Coronary artery (tissue), 2 donors: Measurements from ENCODE around the gene BORCS5.

ENCODE experiments used
- DNase-seq: peaks from one replicate; pipeline ENCODE4 v3.0.0-alpha.2; 2017; ENCODE audit warnings: low spot score
- H3K27ac ChIP-seq, 2 donors: fragments of 200-600 bp; sonication (generic); one replicate each; pipeline ENCODE4 v1.5.1; 2016 to 2019
- H3K4me3 ChIP-seq: fragments of 200-600 bp; sonication (generic); 2 replicates; pipeline ENCODE4 v1.5.1; 2016; ENCODE audit warnings: mild to moderate bottlenecking, moderate library complexity
- CTCF ChIP-seq: fragments of 200-600 bp; sonication (generic); IDR thresholded peaks from one replicate; pipeline ENCODE4 v1.5.1; 2019; ENCODE audit warnings: antibody characterized with exemption

Gene BORCS5

DNA sequence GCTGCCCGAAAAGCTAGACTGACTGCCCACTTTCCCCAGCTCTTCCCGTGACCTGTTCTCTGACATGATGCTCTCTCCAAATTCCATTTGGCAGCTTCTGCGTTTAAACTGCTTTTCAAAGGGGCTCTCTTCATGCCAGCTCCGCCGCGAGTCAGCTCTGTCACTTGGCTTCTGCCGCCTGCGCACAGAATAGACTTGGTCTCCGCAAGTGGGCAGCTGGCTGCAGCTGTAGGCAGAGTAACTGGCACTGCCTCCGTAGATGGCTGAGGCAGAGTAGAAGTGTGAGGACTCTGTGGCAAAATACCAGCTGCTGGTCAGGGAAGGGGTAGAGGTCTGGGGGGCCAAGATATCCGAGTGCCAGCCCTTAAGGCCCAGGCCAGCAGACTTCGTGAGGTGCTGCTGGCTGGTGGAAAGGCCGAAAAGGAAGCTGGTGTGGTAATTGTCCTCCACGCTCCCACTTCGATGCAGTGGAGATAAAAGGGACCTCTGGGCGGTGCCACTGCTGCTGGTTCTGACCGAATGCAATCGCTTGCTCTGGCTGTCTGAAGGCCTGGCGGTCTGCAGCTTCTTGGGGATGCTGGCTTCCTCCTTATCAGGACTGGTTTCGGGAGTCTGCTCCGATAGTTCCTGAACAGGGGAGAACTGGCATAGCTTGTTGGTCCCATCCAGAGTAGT, 120.1 kb downstream of the BORCS5 start:
- no peak for TF ChIP-seq CTCF
- no peak for DNase-seq
- H3K27ac ChIP-seq = no peak overlapping the region
- H3K4me3 ChIP-seq = no peak overlapping the region

DNA sequence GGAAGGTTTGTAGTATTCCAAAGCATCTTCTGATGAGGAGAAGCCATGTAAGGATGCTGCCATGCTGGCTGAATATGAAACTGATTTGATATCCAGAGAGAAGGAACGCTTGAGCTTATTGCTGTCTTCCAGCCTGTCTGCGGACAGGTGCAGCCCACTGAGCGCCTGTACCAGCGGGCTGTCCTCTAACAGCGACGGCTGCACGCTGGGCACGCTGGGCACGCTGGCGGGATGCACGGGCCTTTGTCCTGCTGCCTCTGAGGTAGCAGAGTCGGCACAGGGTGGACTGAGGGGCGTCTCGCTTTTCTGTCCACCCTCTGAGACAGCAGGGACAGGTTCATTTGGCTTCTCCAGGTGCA, 120.6 kb downstream of the BORCS5 start:
- TF ChIP-seq CTCF = no peak
- H3K27ac ChIP-seq = no peak overlapping the region

GRCh38 chr12:12480074-12480473, 123.2 kb downstream of the BORCS5 start:
- no peak for DNase-seq
- no peak for TF ChIP-seq CTCF
- Histone ChIP-seq H3K27ac (no peak overlapping the region), H3K4me3 (no peak overlapping the region)

More for the DNA sequence above, 120.6 kb downstream of the BORCS5 start:
- H3K4me3 ChIP-seq = no peak overlapping the region
- no peak for DNase-seq

- TF ChIP-seq CTCF = no peak
- Histone ChIP-seq H3K27ac (no peak overlapping the region), H3K4me3 (no peak overlapping the region)
- DNase-seq = no peak
Observed at GRCh38 chr12:12481631-12482030, 124.8 kb downstream of the BORCS5 start.

DNA sequence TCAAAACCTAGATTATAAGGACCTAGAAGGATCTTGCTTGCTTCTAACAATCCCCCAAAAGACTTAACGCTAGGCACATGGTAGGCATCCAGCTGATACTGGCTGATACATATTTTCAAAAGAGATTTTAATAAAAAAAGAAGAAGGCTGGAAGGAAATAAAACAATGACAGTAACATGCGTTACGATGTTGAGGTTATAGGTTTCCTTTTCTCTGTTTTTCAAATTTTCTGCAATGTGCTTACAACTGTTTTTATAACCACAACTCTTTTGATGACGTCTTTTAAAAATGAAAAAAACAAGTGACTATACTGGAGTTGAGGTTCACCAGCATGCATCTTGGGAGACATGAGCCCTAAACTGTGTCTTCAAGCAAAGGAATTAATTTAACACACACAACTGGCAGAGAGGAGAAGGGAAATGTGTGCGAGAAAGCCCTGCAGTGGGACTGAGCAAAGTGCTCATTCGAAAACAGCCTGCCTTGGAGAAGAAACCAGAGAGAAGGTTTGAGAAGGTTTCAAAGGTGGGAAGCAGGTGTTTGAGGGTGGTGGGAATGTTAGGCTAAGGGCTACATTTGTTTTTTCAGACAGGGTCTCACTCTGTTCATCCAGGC, 125.4 kb downstream of the BORCS5 start:
- H3K4me3 ChIP-seq = no peak overlapping the region
- no peak overlapping the region for H3K27ac ChIP-seq
- DNase-seq = no peak
- TF ChIP-seq CTCF = no peak

DNA sequence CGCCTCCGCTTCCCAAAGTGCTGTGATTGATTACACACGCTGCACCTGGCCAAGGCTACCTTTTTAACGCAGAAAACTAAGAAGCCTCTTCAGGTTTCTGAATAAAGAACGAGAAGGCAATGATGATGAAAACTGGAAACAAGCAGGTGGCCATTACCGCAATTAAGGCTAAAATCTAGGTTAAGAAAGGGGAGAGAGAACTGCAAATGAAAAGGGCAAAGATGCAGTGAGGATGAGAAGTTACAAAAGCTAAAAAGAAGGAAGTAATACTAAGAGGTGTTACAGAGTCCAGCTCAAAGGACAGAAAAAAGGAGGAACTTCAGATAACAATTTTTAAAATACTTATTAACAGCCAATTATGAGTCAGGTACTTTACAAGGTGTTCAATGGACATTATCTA, 126.1 kb downstream of the BORCS5 start:
- no peak overlapping the region for H3K27ac ChIP-seq
- no peak for TF ChIP-seq CTCF
- H3K4me3 ChIP-seq = no peak overlapping the region
- no peak for DNase-seq

DNA sequence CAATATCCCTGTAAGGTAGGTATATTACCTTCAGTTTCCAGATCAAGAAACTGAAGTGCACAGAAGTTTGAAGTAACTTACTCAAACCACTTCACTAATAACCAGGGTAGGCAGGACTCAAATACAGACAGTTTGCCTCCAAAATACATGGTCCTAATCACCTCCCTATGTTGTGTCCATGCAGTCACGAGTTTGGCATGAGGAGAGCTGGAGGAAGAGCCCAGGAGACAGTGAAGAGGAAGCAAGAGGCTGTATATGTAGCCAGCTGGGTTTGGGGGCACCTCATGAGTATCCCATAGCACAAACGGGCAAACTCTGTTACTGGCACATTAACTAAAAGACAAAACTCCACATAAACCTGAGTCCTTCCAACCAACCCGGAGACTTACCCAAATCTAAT, 126.6 kb downstream of the BORCS5 start:
- H3K27ac ChIP-seq = no peak overlapping the region
- H3K4me3 ChIP-seq = no peak overlapping the region
- no peak for DNase-seq
- TF ChIP-seq CTCF = no peak
